Left lung (tissue), 10 donors: ENCODE data around the gene NCOA1. TPM values are rescaled to one million over a fixed set of nuclear protein-coding genes. Genes with fewer than 3 reads are reported as not detected.
A peak's percentile ranks its signal among the peaks of the same experiment; 100 is the strongest.

ENCODE experiments used
- ATAC-seq: fragments of 200-7000 bp; cut with Tn5 transposase; one replicate; pipeline ENCODE4 v1.9.1; 2020; ENCODE audit warnings: moderate library complexity
- DNase-seq, 4 donors: peaks; one replicate each; pipeline ENCODE4 v3.0.0-alpha.2; 2013 to 2020
- H3K27ac ChIP-seq, 2 donors: fragments of 200-600 bp; sonication (generic) in 1 of 2; one replicate each; pipeline versions ENCODE4 v1.5.0 to v1.8.0; 2020 to 2021
- H3K27me3 ChIP-seq, 2 donors: fragments of 200-600 bp; sonication (generic) in 1 of 2; one replicate each; pipeline versions ENCODE4 v1.5.0 to v1.8.0; 2020 to 2021
- H3K36me3 ChIP-seq, 2 donors: fragments of 200-600 bp; sonication (generic) in 1 of 2; one replicate each; pipeline versions ENCODE4 v1.5.0 to v1.8.0; 2020 to 2021
- H3K4me1 ChIP-seq, 2 donors: fragments of 200-600 bp; one replicate each; pipeline ENCODE4 v1.8.0; 2021
- H3K4me3 ChIP-seq, 2 donors: fragments of 200-600 bp; sonication (generic) in 1 of 2; one replicate each; pipeline versions ENCODE4 v1.5.0 to v1.8.0; 2020 to 2021; ENCODE audit warnings: mild to moderate bottlenecking in 1 of 2
- H3K9me3 ChIP-seq, 2 donors: fragments of 200-600 bp; sonication (generic) in 1 of 2; one replicate each; pipeline versions ENCODE4 v1.5.0 to v1.8.0; 2020 to 2021
- CTCF ChIP-seq, 2 donors: fragments of 200-600 bp; sonication (generic) in 1 of 2; IDR thresholded peaks; one replicate each; pipeline versions ENCODE4 v1.5.0 to v1.8.0; 2021; ENCODE audit warnings: antibody characterized with exemption in 2 of 2
- intact Hi-C, 2 donors: fragments of 100-400 bp; cut with DNase I; formaldehyde crosslinking; loops; one replicate each; pipeline versions ENCODE4 v1.11.2 to v1.14.2; 2022
- polyA plus RNA-seq, 6 donors: library from polyadenylated mRNA; unstranded; fragments of 120-200 nt; gene quantifications; one replicate each; pipeline ENCODE4 v1.2.1, GENCODE V29; 2013; ENCODE audit not compliant: insufficient read length in 6 of 6
- total RNA-seq, 2 donors: library from RNA; stranded (reverse); fragmentation: NEBNext Ultra II Directional; extraction: Animal tissue kit (Norgen Biotek cat#: 25700); gene quantifications; one replicate each; pipeline ENCODE4 v1.2.1, GENCODE V29; 2021
- donor health status: DM: no; HTN: yes; CAD: no.
- donor health status: DM: no; HTN: no; CAD: no.

Gene NCOA1
- total and polyA plus RNA-seq, 8 donors: 32.6 to 65.3 (median 59.7) TPM

DNA sequence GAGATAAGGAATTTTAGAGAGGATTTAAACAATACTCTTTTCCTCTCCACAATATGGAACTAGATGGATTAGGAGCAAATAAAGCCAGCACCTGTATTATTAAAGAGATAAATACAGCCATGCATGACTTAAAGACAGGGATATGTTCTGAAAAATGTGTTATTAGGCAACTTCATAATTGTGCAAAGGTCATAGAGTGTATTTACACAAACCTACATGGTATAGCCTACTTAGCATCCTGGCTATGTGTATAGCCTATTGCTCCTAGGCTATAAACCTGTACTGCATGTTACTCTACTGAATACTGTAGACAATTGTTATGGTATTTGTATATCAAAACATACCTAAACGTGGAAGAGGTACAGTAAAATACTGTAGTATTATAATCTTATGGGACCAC is 249.1 kb downstream of the NCOA1 start:
- Histone ChIP-seq H3K9me3 (no peaks in the 10 kb centered on the region), H3K4me1 (no peaks in the 10 kb centered on the region), H3K27me3 (no peaks in the 10 kb centered on the region), H3K36me3 (peaks cover 0 to 22% of the 10 kb centered on the region in 2 donors), H3K4me3 (no peak overlapping the region), H3K27ac (no peak overlapping the region)
- ATAC-seq (no peak), DNase-seq (no peak)
- intact Hi-C loops: no loop called here
- TF ChIP-seq CTCF (IDR thresholded peaks at IDR 0.05): no peak

DNA sequence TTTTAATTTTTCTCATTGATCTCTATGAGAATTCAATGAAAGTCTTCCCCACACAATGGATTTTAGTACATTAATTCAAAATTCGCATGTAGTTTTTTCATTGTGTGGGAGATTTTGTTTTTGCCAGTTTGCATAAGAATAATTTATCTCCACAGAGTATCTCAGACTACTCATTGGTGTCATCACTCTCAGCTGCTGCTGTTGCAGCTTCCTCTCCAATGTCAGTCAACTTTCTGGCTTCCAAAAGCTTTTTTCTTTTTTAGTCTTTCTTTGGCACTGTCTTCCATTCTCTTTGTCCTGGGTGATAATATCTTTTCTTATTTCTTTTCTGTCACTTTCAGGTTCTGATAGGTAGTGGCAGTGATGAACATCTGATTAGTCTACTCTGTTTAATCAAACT is 251.7 kb downstream of the NCOA1 start:
- ATAC-seq: no peak
- no peaks in the 10 kb centered on the region for H3K4me1 ChIP-seq
- no peak for DNase-seq

GRCh38 chr2:24743924-24744323 is 252.9 kb downstream of the NCOA1 start:
- Histone ChIP-seq H3K36me3 (peaks cover 0 to 41% of the 10 kb centered on the region in 2 donors), H3K9me3 (no peaks in the 10 kb centered on the region), H3K27ac (no peak overlapping the region), H3K4me1 (no peaks in the 10 kb centered on the region), H3K27me3 (no peaks in the 10 kb centered on the region), H3K4me3 (no peak overlapping the region)
- DNase-seq: no peak
- no peak for ATAC-seq
- intact Hi-C loops: no loop called here
- TF ChIP-seq CTCF (IDR thresholded peaks at IDR 0.05): no peak

More for the DNA sequence above, 251.7 kb downstream of the NCOA1 start:
- intact Hi-C loops: no loop called here
- no peak for TF ChIP-seq CTCF (IDR thresholded peaks at IDR 0.05)
- Histone ChIP-seq H3K27ac (no peak overlapping the region), H3K27me3 (no peaks in the 10 kb centered on the region), H3K36me3 (peaks cover 0 to 39% of the 10 kb centered on the region in 2 donors), H3K4me3 (no peak overlapping the region), H3K9me3 (no peaks in the 10 kb centered on the region)

DNA sequence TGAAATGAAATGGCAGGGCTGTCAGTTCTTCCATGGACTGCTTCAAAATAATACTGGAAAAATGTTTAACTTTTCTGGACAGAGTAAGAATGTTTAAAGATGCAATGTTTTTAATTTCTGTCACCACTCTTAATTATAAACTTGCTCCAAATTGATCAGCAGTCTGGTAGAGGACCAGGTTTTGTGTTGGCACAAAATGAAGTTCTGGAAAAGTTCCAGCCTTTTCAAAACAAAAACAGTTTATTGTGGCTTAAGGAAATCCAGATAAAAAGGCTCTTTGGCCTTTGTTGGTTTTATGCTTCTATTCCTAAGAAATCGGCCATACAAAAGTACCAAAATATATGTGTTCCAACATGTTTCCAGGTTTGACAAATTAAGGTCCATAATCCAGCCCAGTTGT is 253.3 kb downstream of the NCOA1 start:
- Histone ChIP-seq H3K27ac (no peak overlapping the region), H3K4me3 (no peak overlapping the region), H3K4me1 (no peaks in the 10 kb centered on the region), H3K27me3 (no peaks in the 10 kb centered on the region), H3K36me3 (peaks cover 0 to 41% of the 10 kb centered on the region in 2 donors), H3K9me3 (no peaks in the 10 kb centered on the region)
- ATAC-seq (no peak), DNase-seq (peak in 1 of 4 donors; percentile 18)
- no peak for TF ChIP-seq CTCF (IDR thresholded peaks at IDR 0.05)
- intact Hi-C loops: no loop called here

GRCh38 chr2:24745825-24746224 is 254.8 kb downstream of the NCOA1 start:
- Histone ChIP-seq H3K4me1 (no peaks in the 10 kb centered on the region), H3K9me3 (no peaks in the 10 kb centered on the region), H3K36me3 (peaks cover 0 to 41% of the 10 kb centered on the region in 2 donors), H3K27ac (no peak overlapping the region), H3K4me3 (no peak overlapping the region), H3K27me3 (no peaks in the 10 kb centered on the region)
- no peak for DNase-seq
- TF ChIP-seq CTCF (IDR thresholded peaks at IDR 0.05): no peak
- no peak for ATAC-seq
- intact Hi-C loops: no loop called here
